IMR-90 (cell line): Measurements from ENCODE around the gene MFAP4. TPM values are rescaled to one million over a fixed set of nuclear protein-coding genes. Genes with fewer than 3 reads are reported as not detected.

Source experiments
- ATAC-seq: fragments of 200-7000 bp; cut with Tn5 transposase; 2 replicates; pipeline ENCODE4 v1.9.1; 2020; ENCODE audit warnings: low read depth, mild to moderate bottlenecking, moderate library complexity
- BruUV-seq: library from RNA; stranded (reverse); fragments of 400-500 nt; replicated peaks from 2 replicates; lab custom pipeline; 2021; lab: Mats Ljungman, UMichigan
- CTCF ChIA-PET: fragments of 300-600 bp; formaldehyde crosslinking; extraction: SDS; loops from one replicate; lab custom pipeline; 2021; ENCODE audit warnings: antibody characterized with exemption; lab: Yijun Ruan, JAX
- POLR2A ChIA-PET: fragments of 300-600 bp; sonication (Branson Sonifier 250); formaldehyde crosslinking; loops from one replicate; lab custom pipeline; 2022; ENCODE audit warnings: antibody characterized with exemption; ENCODE audit not compliant: unreplicated experiment; lab: Charles Lee
- DNase-seq: peaks from one replicate; pipeline ENCODE4 v3.0.0; 2013
- H2AFZ ChIP-seq: replicated peaks from 2 replicates; pipeline ENCODE3; 2013; ENCODE audit warnings: low read length, mild to moderate bottlenecking; ENCODE audit not compliant: poor library complexity
- H2AK5ac ChIP-seq: 2 replicates; pipeline ENCODE4 v1.6.1; 2013; ENCODE audit warnings: low read depth, low read length, inconsistent platforms
- H2AK9ac ChIP-seq: replicated peaks from 2 replicates; pipeline ENCODE3; 2013; ENCODE audit warnings: mild to moderate bottlenecking, low read depth, low read length, moderate library complexity; ENCODE audit not compliant: poor library complexity
- H2BK120ac ChIP-seq: 2 replicates; pipeline ENCODE4 v1.6.1; 2013; ENCODE audit warnings: low read depth, low read length, inconsistent platforms
- H2BK15ac ChIP-seq: 3 replicates; pipeline ENCODE4 v1.6.1; 2013; ENCODE audit warnings: low read depth, low read length, inconsistent platforms
- H2BK20ac ChIP-seq: 2 replicates; pipeline ENCODE4 v1.6.1; 2013; ENCODE audit warnings: low read depth, mild to moderate bottlenecking, inconsistent platforms, low read length, moderate library complexity
- H2BK5ac ChIP-seq: 2 replicates; pipeline ENCODE4 v1.6.1; 2013; ENCODE audit warnings: mild to moderate bottlenecking, low read depth, low read length, inconsistent platforms; ENCODE audit not compliant: poor library complexity, severe bottlenecking
- H3K14ac ChIP-seq: replicated peaks from 2 replicates; pipeline ENCODE4 v1.6.1; 2013; ENCODE audit warnings: low read depth, low read length, inconsistent platforms
- H3K18ac ChIP-seq: 2 replicates; pipeline ENCODE4 v1.6.1; 2013; ENCODE audit warnings: low read depth, low read length, control low read depth
- H3K23ac ChIP-seq: 2 replicates; pipeline ENCODE4 v1.6.1; 2013; ENCODE audit warnings: low read depth, low read length, inconsistent platforms
- H3K27ac ChIP-seq: 2 replicates; pipeline ENCODE4 v1.5.1; 2013; ENCODE audit warnings: mild to moderate bottlenecking, control low read depth, low read length; ENCODE audit not compliant: insufficient read depth
- H3K27me3 ChIP-seq: 2 replicates; pipeline ENCODE4 v1.6.1; 2013; ENCODE audit warnings: low read length; ENCODE audit not compliant: control insufficient read depth, insufficient read depth
- H3K36me3 ChIP-seq: 2 replicates; pipeline ENCODE4 v1.6.1; 2013; ENCODE audit warnings: low read length, mixed read lengths; ENCODE audit not compliant: control insufficient read depth, insufficient read depth
- H3K4ac ChIP-seq: 2 replicates; pipeline ENCODE4 v1.6.1; 2013; ENCODE audit warnings: low read depth, low read length, inconsistent platforms
- H3K4me1 ChIP-seq: 2 replicates; pipeline ENCODE4 v1.6.1; 2013; ENCODE audit warnings: low read length, mixed read lengths; ENCODE audit not compliant: control insufficient read depth, insufficient read depth
- H3K4me2 ChIP-seq: 2 replicates; pipeline ENCODE4 v1.6.1; 2013; ENCODE audit warnings: low read depth, mild to moderate bottlenecking, control low read depth, low read length, moderate library complexity
- H3K4me3 ChIP-seq: 2 replicates; pipeline ENCODE4 v1.5.1; 2013; ENCODE audit warnings: low read depth, mild to moderate bottlenecking, control low read depth, low read length, moderate library complexity; ENCODE audit not compliant: insufficient read depth
- H3K56ac ChIP-seq: 2 replicates; pipeline ENCODE4 v1.6.1; 2013; ENCODE audit warnings: low read length, inconsistent platforms; ENCODE audit not compliant: insufficient read depth; ENCODE audit errors: extremely low read depth
- H3K79me1 ChIP-seq, 2 experiments: 2 replicates each; pipeline ENCODE4 v1.6.1; 2013; ENCODE audit warnings: low read length in 2 of 2, inconsistent platforms in 1 of 2, low read depth in 1 of 2
- H3K9ac ChIP-seq: 2 replicates; pipeline ENCODE4 v1.6.1; 2013; ENCODE audit warnings: low read depth, low read length, control low read depth
- H3K9me1 ChIP-seq: 2 replicates; pipeline ENCODE4 v1.6.1; 2013; ENCODE audit warnings: low read length, inconsistent platforms; ENCODE audit not compliant: insufficient read depth
- H3K9me3 ChIP-seq: 2 replicates; pipeline ENCODE4 v1.6.1; 2013; ENCODE audit warnings: low read length; ENCODE audit not compliant: control insufficient read depth, insufficient read depth
- H4K20me1 ChIP-seq: 2 replicates; pipeline ENCODE4 v1.6.1; 2013; ENCODE audit warnings: low read length, inconsistent platforms; ENCODE audit not compliant: insufficient read depth
- H4K5ac ChIP-seq: 2 replicates; pipeline ENCODE4 v1.6.1; 2013; ENCODE audit warnings: mild to moderate bottlenecking, low read depth, low read length, control low read depth
- H4K8ac ChIP-seq, 2 experiments: 2 replicates each; pipeline ENCODE4 v1.6.1; 2013; ENCODE audit warnings: low read depth in 2 of 2, low read length in 2 of 2, control low read depth in 1 of 2, inconsistent platforms in 1 of 2
- H4K91ac ChIP-seq: 2 replicates; pipeline ENCODE4 v1.6.1; 2013; ENCODE audit warnings: low read depth, low read length, inconsistent platforms; ENCODE audit not compliant: insufficient read depth
- FOS ChIP-seq: fragments of 150-350 bp; IDR thresholded peaks from 2 replicates; pipeline ENCODE4 v1.6.1; 2016; ENCODE audit warnings: low read depth, low read length
- NFE2L2 ChIP-seq: fragments of 150-350 bp; IDR thresholded peaks from 2 replicates; pipeline ENCODE4 v1.6.1; 2016; ENCODE audit warnings: low read depth, mild to moderate bottlenecking, low read length
- WGBS, 2 experiments: methylation state at CpG; one replicate each; pipeline versions ENCODE4 v1.1.5 to v1.1.7; 2013; ENCODE audit warnings: missing lambda C conversion rate in 2 of 2; ENCODE audit not compliant: insufficient read length in 1 of 2; ENCODE audit errors: extremely low coverage in 2 of 2; 5-methylcytosine and 5-hydroxymethylcytosine counted together
- dilution Hi-C: fragments of 300-500 bp; cut with HindIII; formaldehyde crosslinking; loops from one replicate; pipeline ENCODE4 v1.14.3; 2018; ENCODE audit warnings: low sequenced_read_pairs; ENCODE audit not compliant: unreplicated experiment
- in situ Hi-C: fragments of 300-500 bp; cut with MboI; formaldehyde crosslinking; loops from 3 replicates; pipeline ENCODE4 v1.14.3; 2019; ENCODE audit warnings: low sequenced_read_pairs, inconsistent platforms, mixed read lengths
- intact Hi-C: fragments of 100-400 bp; cut with micrococcal nuclease; formaldehyde crosslinking; loops from 2 replicates; pipeline ENCODE4 v1.10.0; 2022
- polyA plus RNA-seq, 3 experiments: library from polyadenylated mRNA; depleted of rRNA; stranded (reverse); fragments of >200 nt; gene quantifications; 2 replicates each; pipeline ENCODE4 v1.2.3, GENCODE V29; 2012; ENCODE audit warnings: low replicate concordance in 1 of 3
- total RNA-seq: library from RNA; depleted of rRNA; stranded (reverse); fragments of >200 nt; gene quantifications from 2 replicates; pipeline ENCODE4 v1.2.3, GENCODE V29; 2012
- TF ChIP-seq, protein P1 (sequence below): fragments of 150-350 bp; IDR thresholded peaks from 2 replicates; pipeline ENCODE4 v1.6.1; 2016; ENCODE audit warnings: low read depth, mild to moderate bottlenecking, low read length, moderate library complexity, borderline replicate concordance

The MFAP4 gene
- total and polyA plus RNA-seq, 2 of the 4 experiments (the other 2 are of a cell fraction): 7.0 to 71.6 TPM

- intact Hi-C loops (no loop called here), in situ Hi-C loops (loop anchor here (5.0 kb wide), 1 partner anchor 136 kb away; no protein-coding TSS in a partner anchor)
- 86% methylated on average over 4 of the region's 5 CpGs; no CpG with 5 or more reads in 1 of the 2 experiments for WGBS, 2 experiments
These were observed 20.4 kb downstream of the MFAP4 start for GRCh38 chr17:19366637-19366972.

More at GRCh38 chr17:19366637-19366972, 20.4 kb downstream of the MFAP4 start:
- Histone ChIP-seq H3K36me3 (peaks cover 2% of the 10 kb centered on the region; the same call in 1 of the 2 replicates), H2AK5ac (no peak overlapping the region), H3K9ac (no peak overlapping the region), H3K18ac (no peak overlapping the region), H3K56ac (no peak overlapping the region), H4K91ac (no peak overlapping the region), H3K4ac (no peak overlapping the region), H3K4me2 (no peak overlapping the region), H3K4me3 (no peak overlapping the region), H4K8ac (no peak overlapping the region), H3K23ac (no peak overlapping the region), H2AK9ac (no peak overlapping the region), H4K5ac (no peak overlapping the region), H3K9me3 (no peaks in the 10 kb centered on the region), H2BK120ac (no peak overlapping the region), H3K9me1 (peaks cover 5% of the 10 kb centered on the region; the same call in 1 of the 2 replicates), H3K79me1 (peaks cover 4 to 6% of the 10 kb centered on the region in 2 experiments; a peak in 3 of 4 replicates), H2AFZ (no peak overlapping the region), H3K4me1 (peaks cover 12% of the 10 kb centered on the region), H2BK5ac (no peak overlapping the region), H3K27ac (no peak overlapping the region), H2BK15ac (no peak overlapping the region), H3K14ac (no peak overlapping the region), H2BK20ac (no peak overlapping the region), H4K20me1 (no peaks in the 10 kb centered on the region), H3K27me3 (no peaks in the 10 kb centered on the region)
- no peak for TF ChIP-seq NFE2L2
- TF ChIP-seq FOS: no peak
- TF ChIP-seq, protein P1, sequence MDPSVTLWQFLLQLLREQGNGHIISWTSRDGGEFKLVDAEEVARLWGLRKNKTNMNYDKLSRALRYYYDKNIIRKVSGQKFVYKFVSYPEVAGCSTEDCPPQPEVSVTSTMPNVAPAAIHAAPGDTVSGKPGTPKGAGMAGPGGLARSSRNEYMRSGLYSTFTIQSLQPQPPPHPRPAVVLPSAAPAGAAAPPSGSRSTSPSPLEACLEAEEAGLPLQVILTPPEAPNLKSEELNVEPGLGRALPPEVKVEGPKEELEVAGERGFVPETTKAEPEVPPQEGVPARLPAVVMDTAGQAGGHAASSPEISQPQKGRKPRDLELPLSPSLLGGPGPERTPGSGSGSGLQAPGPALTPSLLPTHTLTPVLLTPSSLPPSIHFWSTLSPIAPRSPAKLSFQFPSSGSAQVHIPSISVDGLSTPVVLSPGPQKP: no peak
- dilution Hi-C loops: no loop called here
- ATAC-seq (no peak), DNase-seq (no peak)
- no TSS peak for BruUV-seq
- CTCF ChIA-PET: no interaction called here
- POLR2A ChIA-PET: no interaction called here
